ENCODE measurements around the gene SLC13A3. TPM values are rescaled to one million over a fixed set of nuclear protein-coding genes. Genes with fewer than 3 reads are reported as not detected.

The SLC13A3 gene
- total RNA-seq, 1 experiment from 2014 or later: 1.3 TPM

DNA sequence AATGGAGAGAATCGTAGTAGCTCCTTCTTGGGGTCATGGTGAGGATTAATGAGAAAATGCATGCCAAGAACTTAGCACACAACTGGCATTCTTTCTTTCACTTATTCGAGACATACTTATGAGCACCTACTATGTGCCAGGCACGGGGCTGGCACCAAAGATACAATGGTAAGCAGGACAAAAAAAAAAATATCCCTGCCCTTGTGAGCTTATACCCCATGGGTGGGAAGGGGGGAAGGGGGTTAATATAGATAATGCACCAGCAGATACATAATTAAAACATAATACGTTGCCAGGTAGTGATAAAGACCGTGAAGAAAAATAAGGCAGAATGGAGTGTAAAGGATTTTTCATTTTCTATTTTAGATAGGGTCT lies 8.3 kb downstream of the SLC13A3 start:
- H3K27ac ChIP-seq (ENCODE audit: low read depth, low read length, poor library complexity, severe bottlenecking): no peak overlapping the region
- no peaks in the 10 kb centered on the region for H3K4me1 ChIP-seq (ENCODE audit: insufficient read depth, low read length, poor library complexity, severe bottlenecking)
- ChIA-PET CTCF (no interaction called here), POLR2A (ENCODE audit: low non-redundant PET) (no interaction called here)
- DNase-seq (ENCODE audit: low spot score): no peak
- H3K4me3 ChIP-seq (ENCODE audit: low read depth, low read length, poor library complexity, severe bottlenecking): no peak overlapping the region
- intact Hi-C loops (cut with micrococcal nuclease; ENCODE audit: unreplicated experiment): no loop called here
- BruUV-seq (replicated peaks): no TSS peak
- peaks cover under 1% of the 10 kb centered on the region for H3K27me3 ChIP-seq (replicated peaks; ENCODE audit: insufficient read depth, low read depth, low read length, poor library complexity)
- no peak for TF ChIP-seq CTCF (conservative IDR thresholded peaks at IDR 0.05; ENCODE audit: low read depth, low read length)
- no peak for TF ChIP-seq EZH2 (IDR thresholded peaks at IDR 0.05; ENCODE audit: borderline replicate concordance, low read depth, low read length, poor library complexity, severe bottlenecking)
- no peaks in the 10 kb centered on the region for H3K9me3 ChIP-seq (ENCODE audit: low read depth, low read length, poor library complexity, severe bottlenecking)
- H3K36me3 ChIP-seq (ENCODE audit: insufficient read depth, low read length, poor library complexity, severe bottlenecking): no peaks in the 10 kb centered on the region

DNA sequence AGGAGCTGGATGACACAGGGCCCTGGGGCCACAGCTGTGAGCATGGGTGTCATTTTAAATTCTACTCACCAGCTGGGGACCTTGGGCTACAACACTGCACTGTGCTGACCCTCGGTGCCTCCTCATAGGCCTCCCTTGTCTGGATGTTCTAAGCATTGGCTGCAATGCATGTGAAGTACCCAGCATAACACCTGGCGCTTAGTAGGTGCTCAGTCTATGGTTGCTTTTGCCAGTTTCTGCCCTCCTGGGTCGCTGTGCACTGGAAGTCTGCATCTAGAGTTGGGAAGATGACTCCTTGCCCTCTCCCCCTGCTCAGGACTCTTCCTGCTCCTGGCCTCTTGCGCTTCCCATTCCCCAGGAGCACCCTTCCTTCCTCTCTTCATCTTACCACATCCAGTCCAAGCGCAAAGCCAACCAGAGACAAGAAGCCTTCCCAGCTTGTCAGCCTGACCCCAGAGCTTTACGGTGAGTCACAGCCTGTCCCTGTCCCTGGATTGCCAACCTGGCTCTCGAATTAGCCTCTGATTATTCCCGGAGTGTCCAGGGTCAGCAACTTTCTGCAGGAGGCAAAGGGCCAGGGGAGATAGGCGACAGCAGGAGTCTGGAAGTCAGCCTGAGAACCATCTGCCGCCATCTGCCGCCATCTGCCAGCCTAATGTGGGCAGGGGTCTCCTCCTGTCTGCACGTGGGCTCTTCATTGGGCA lies 8.8 kb downstream of the SLC13A3 start:
- CTCF ChIA-PET: no interaction called here
- Histone ChIP-seq H3K36me3 (ENCODE audit: insufficient read depth, low read length, poor library complexity, severe bottlenecking) (no peaks in the 10 kb centered on the region), H3K9me3 (ENCODE audit: low read depth, low read length, poor library complexity, severe bottlenecking) (no peaks in the 10 kb centered on the region), H3K4me1 (ENCODE audit: insufficient read depth, low read length, poor library complexity, severe bottlenecking) (no peaks in the 10 kb centered on the region), H3K27ac (ENCODE audit: low read depth, low read length, poor library complexity, severe bottlenecking) (no peak overlapping the region), H3K4me3 (ENCODE audit: low read depth, low read length, poor library complexity, severe bottlenecking) (no peak overlapping the region), H3K27me3 (replicated peaks; ENCODE audit: insufficient read depth, low read depth, low read length, poor library complexity) (no peaks in the 10 kb centered on the region)
- no peak for DNase-seq (ENCODE audit: low spot score)
- POLR2A ChIA-PET (ENCODE audit: low non-redundant PET): no interaction called here
- BruUV-seq (replicated peaks): no TSS peak
- no peak for TF ChIP-seq CTCF (conservative IDR thresholded peaks at IDR 0.05; ENCODE audit: low read depth, low read length)
- no peak for TF ChIP-seq EZH2 (IDR thresholded peaks at IDR 0.05; ENCODE audit: borderline replicate concordance, low read depth, low read length, poor library complexity, severe bottlenecking)
- intact Hi-C loops (cut with micrococcal nuclease; ENCODE audit: unreplicated experiment): no loop called here

DNA sequence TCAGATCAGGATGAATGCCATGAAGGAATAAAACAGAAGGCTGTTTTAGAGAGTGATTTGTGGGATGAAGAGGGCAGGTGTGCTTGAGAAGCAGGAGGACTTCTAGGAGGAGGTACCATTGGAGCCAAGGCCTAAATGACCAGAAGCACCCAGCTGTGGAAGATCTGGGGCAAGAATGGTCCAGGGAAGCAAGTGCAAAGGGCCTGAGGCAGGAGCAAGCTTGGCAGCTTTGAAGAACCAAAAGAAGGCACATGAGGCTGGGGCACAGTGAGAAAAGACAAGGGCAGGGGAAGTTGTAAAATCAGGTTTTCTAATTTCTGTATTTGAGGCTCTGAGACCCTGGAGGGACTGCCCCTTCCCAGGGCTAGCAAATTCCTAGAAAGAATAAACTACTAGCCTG lies 9.8 kb downstream of the SLC13A3 start:
- intact Hi-C loops (cut with micrococcal nuclease; ENCODE audit: unreplicated experiment): no loop called here
- no peaks in the 10 kb centered on the region for H3K9me3 ChIP-seq (ENCODE audit: low read depth, low read length, poor library complexity, severe bottlenecking)
- no peaks in the 10 kb centered on the region for H3K27me3 ChIP-seq (replicated peaks; ENCODE audit: insufficient read depth, low read depth, low read length, poor library complexity)
- ChIA-PET CTCF (no interaction called here), POLR2A (ENCODE audit: low non-redundant PET) (no interaction called here)
- H3K4me3 ChIP-seq (ENCODE audit: low read depth, low read length, poor library complexity, severe bottlenecking): no peak overlapping the region
- H3K4me1 ChIP-seq (ENCODE audit: insufficient read depth, low read length, poor library complexity, severe bottlenecking): no peaks in the 10 kb centered on the region
- no peak for TF ChIP-seq EZH2 (IDR thresholded peaks at IDR 0.05; ENCODE audit: borderline replicate concordance, low read depth, low read length, poor library complexity, severe bottlenecking)
- TF ChIP-seq CTCF (conservative IDR thresholded peaks at IDR 0.05; ENCODE audit: low read depth, low read length): no peak
- no peak for DNase-seq (ENCODE audit: low spot score)
- H3K36me3 ChIP-seq (ENCODE audit: insufficient read depth, low read length, poor library complexity, severe bottlenecking): no peaks in the 10 kb centered on the region
- H3K27ac ChIP-seq (ENCODE audit: low read depth, low read length, poor library complexity, severe bottlenecking): no peak overlapping the region
- BruUV-seq (replicated peaks): no TSS peak
